ENCODE data around the gene KRT4. TPM values are rescaled to one million over a fixed set of nuclear protein-coding genes. Genes with fewer than 3 reads are reported as not detected.

Gene KRT4
- total RNA-seq, 6 experiments from 2014 or later, result 0.18 to 0.31 (median 0.30) TPM; not detected in 2

GRCh38 chr12:52818388-52818787, 4.5 kb upstream of the KRT4 start:
- TF ChIP-seq CTCF (IDR thresholded peaks at IDR 0.05), result no peak
- Mint-ChIP-seq H3K9me3 (no peaks in the 10 kb centered on the region), H3K27me3 (ENCODE audit: insufficient read depth) (peaks cover 40% of the 10 kb centered on the region), H3K4me1 (ENCODE audit: low read depth) (peaks cover 24% of the 10 kb centered on the region), H3K4me3 (no peak overlapping the region), H3K36me3 (ENCODE audit: low read depth) (no peaks in the 10 kb centered on the region), H3K27ac (no peak overlapping the region)
- no peak for DNase-seq

- no peak overlapping the region for H3K27ac Mint-ChIP-seq
- DNase-seq, result no peak
- no peaks in the 10 kb centered on the region for H3K36me3 Mint-ChIP-seq (ENCODE audit: low read depth)
- TF ChIP-seq CTCF (IDR thresholded peaks at IDR 0.05), result no peak
- no peaks in the 10 kb centered on the region for H3K9me3 Mint-ChIP-seq
- H3K4me3 Mint-ChIP-seq, result no peak overlapping the region
- H3K4me1 Mint-ChIP-seq (ENCODE audit: low read depth), result peaks cover 20% of the 10 kb centered on the region
- H3K27me3 Mint-ChIP-seq (ENCODE audit: insufficient read depth), result peaks cover 42% of the 10 kb centered on the region
These were observed 3.9 kb upstream of the KRT4 start for GRCh38 chr12:52817699-52818238.

GRCh38 chr12:52817003-52817698, 3.2 kb upstream of the KRT4 start:
- Mint-ChIP-seq H3K9me3 (no peaks in the 10 kb centered on the region), H3K4me1 (ENCODE audit: low read depth) (peaks cover 14% of the 10 kb centered on the region), H3K27me3 (ENCODE audit: insufficient read depth) (peaks cover 45% of the 10 kb centered on the region), H3K27ac (no peak overlapping the region), H3K36me3 (ENCODE audit: low read depth) (no peaks in the 10 kb centered on the region), H3K4me3 (no peak overlapping the region)
- DNase-seq, result no peak
- no peak for TF ChIP-seq CTCF (IDR thresholded peaks at IDR 0.05)

- H3K27me3 Mint-ChIP-seq (ENCODE audit: insufficient read depth), result peaks cover 55% of the 10 kb centered on the region
These were observed 2.0 kb upstream of the KRT4 start for GRCh38 chr12:52815676-52816588.

More at GRCh38 chr12:52815676-52816588, 2.0 kb upstream of the KRT4 start:
- DNase-seq, result no peak
- H3K4me3 Mint-ChIP-seq, result no peak overlapping the region
- no peaks in the 10 kb centered on the region for H3K9me3 Mint-ChIP-seq
- H3K4me1 Mint-ChIP-seq (ENCODE audit: low read depth), result peaks cover 9% of the 10 kb centered on the region
- H3K36me3 Mint-ChIP-seq (ENCODE audit: low read depth), result no peaks in the 10 kb centered on the region
- H3K27ac Mint-ChIP-seq, result no peak overlapping the region
- TF ChIP-seq CTCF (IDR thresholded peaks at IDR 0.05), result no peak

Data from HFFc6 (cell line).